ENCODE measurements around the gene TAF4. TPM values are rescaled to one million over a fixed set of nuclear protein-coding genes. Genes with fewer than 3 reads are reported as not detected.

TAF4 gene
- total RNA-seq, 4 donors from 2014 or later = 7.7 to 16.0 (median 10.7) TPM

DNA sequence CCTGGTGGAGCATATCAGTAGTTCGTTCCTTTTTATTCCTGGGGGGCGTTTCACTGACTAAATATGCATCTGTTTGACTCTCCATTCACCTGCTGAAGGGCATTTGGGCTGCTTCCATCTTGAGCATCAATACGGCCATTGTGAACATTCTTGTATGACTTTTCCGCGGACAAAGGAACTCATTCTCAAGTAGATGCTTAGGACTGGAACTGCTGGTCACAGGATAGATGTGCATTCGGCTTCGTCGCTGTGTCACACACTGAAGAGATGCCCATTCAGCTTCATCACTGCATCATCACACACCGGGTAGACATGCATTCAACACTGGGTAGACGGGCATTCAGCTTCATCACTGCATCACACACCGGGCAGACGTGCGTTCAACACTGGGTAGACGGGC is 95.3 kb downstream of the TAF4 start:
- TF ChIP-seq, protein P1, sequence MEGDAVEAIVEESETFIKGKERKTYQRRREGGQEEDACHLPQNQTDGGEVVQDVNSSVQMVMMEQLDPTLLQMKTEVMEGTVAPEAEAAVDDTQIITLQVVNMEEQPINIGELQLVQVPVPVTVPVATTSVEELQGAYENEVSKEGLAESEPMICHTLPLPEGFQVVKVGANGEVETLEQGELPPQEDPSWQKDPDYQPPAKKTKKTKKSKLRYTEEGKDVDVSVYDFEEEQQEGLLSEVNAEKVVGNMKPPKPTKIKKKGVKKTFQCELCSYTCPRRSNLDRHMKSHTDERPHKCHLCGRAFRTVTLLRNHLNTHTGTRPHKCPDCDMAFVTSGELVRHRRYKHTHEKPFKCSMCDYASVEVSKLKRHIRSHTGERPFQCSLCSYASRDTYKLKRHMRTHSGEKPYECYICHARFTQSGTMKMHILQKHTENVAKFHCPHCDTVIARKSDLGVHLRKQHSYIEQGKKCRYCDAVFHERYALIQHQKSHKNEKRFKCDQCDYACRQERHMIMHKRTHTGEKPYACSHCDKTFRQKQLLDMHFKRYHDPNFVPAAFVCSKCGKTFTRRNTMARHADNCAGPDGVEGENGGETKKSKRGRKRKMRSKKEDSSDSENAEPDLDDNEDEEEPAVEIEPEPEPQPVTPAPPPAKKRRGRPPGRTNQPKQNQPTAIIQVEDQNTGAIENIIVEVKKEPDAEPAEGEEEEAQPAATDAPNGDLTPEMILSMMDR (IDR thresholded peaks at IDR 0.05; ENCODE audit: low read depth) = no peak

DNA sequence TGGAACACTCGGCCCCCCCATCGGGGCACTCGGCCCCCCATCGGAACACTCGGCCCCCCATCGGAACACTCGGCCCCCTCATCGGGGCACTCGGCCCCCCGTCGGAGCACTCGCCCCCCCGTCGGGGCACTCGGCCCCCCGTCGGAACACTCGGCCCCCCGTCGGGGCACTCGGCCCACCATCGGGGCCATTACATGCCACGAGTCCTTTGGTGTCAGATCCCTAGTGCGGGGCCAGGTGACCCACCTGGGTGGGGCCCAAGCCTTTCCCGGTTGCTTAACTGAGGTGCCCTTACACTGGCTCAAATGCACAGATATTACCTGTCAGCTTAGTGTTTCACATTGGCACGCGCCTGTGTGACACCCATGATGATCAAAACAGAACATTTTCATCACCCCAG is 95.9 kb downstream of the TAF4 start:
- TF ChIP-seq, protein P1 (IDR thresholded peaks at IDR 0.05; ENCODE audit: low read depth) = no peak

DNA sequence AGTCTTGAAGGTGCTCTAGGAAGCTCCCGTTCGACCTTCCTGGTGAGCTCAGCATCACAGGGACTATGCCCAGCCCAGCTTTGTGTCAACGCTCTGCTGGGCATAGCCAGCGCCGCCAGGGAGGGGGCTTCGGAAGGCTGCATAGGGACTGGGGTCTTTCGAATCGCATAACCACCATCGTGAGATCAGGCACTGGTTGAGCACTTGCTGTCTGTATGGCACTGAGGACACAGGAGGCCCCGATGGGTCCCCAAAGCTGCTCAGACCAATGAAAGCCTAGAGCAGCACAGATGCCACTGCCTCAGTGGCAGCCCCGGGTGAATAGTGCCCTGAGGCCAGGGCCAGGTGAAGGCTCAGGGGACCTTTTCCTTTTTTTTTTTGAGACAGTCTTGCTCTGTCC is 96.7 kb downstream of the TAF4 start:
- TF ChIP-seq, protein P1 (IDR thresholded peaks at IDR 0.05; ENCODE audit: low read depth) = no peak

DNA sequence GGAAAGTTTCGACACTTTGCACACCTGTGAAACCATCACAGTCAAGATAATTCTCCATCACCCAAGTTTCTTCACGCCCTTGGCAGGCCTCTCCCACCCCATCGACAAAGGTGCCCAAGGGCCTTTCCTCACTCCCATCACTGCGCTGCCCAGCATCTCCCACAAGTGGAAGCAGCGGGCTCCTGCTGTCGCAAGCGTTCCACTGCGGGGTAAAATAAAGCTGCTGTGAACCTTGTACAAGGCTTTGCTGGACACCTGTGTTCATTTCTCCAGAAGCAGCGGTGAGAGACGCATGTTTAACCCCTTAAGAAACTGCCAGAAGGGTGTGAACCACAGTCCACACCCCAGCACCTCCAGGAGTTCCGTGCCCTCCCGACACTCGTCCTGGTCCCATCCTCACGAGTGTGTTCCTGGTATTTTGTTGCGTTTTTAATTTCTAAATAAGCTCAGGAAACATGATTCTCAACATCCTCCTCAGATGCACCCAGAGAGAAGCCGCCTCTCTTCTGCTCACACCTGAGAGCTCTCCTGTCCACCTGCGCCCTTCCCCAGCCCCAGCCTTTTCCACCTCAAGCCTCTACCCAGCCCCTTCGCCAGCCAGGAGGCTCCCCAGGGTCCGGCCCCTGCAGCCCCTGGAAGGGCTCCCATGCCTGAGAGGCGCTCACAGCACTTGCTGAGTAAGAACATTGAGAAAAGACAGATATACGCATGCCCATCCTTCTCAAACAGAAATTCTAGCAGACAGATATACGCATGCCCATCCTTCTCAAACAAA is 97.5 kb downstream of the TAF4 start:
- TF ChIP-seq, protein P1 (IDR thresholded peaks at IDR 0.05; ENCODE audit: low read depth) = no peak

DNA sequence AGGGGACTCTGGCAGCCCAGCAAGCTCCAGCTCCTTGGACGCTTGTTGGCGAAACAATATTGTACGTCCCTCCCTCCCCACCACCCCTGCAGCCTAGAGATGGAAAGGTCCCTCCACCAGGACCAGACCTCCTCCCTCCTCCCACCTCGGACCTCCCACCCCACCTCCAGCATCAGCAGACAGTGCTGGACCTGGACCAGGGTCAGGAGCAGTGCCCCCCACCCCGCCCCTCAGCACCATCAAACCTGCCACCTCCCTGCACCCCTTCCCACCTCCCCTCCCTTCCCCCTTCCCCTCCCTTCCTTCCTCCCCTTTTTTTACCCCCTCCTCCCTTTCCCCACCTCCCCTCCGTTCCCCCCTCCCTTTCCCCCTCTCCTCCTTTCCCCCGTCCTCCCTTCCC is 98.4 kb downstream of the TAF4 start:
- TF ChIP-seq, protein P1 (IDR thresholded peaks at IDR 0.05; ENCODE audit: low read depth) = no peak

DNA sequence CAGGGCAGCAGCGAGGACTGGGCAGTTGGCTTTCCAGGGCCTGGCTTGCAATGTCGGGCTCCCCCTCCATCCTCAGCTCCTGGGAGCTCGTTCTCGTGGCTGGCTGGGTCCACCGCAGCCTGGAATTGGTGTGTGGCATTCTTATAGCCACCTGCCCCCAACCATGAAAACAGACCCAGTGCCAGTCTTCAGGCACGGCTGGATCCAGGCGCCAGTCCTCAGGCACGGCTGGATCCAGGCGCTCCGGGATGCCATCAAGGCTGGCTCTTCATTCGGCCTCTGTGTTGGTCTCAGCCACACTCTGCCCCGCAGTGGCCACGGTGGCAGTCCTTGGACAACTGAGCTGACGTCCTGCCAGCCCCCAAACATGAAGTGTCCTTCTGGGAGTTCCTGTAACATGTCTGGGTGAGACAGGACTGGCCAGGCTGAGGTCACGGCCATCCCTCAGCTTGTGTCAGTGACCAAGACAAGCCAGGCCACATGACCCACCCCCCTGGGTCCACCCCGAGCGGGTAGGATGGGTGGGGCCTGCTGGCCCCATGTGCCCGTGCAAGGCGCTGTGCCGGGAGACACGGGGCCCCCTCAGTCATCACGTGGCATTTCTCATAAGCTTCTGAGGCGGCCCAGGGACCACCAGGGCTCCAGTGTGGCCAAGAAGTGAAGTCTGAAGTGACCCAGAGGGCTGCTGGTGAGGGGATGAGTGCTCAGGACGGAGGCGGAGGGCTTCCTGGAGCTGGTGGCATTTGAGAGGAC is 99.0 kb downstream of the TAF4 start:
- TF ChIP-seq, protein P1 (IDR thresholded peaks at IDR 0.05; ENCODE audit: low read depth) = no peak
